Pulmonary artery endothelial cell (primary cell): Measurements from ENCODE around the gene RGS19. TPM values are rescaled to one million over a fixed set of nuclear protein-coding genes. Genes with fewer than 3 reads are reported as not detected.

ENCODE experiments used
- DNase-seq: peaks from one replicate; pipeline ENCODE4 v3.0.0-alpha.2; 2011; ENCODE audit warnings: low read depth, low spot score
- total RNA-seq: library from RNA; depleted of rRNA; stranded (reverse); fragments of >200 nt; gene quantifications from 2 replicates; pipeline ENCODE4 v1.2.3, GENCODE V29; 2014

The RGS19 gene
- total RNA-seq, 1 donor from 2014 or later = 19.1 TPM

DNA sequence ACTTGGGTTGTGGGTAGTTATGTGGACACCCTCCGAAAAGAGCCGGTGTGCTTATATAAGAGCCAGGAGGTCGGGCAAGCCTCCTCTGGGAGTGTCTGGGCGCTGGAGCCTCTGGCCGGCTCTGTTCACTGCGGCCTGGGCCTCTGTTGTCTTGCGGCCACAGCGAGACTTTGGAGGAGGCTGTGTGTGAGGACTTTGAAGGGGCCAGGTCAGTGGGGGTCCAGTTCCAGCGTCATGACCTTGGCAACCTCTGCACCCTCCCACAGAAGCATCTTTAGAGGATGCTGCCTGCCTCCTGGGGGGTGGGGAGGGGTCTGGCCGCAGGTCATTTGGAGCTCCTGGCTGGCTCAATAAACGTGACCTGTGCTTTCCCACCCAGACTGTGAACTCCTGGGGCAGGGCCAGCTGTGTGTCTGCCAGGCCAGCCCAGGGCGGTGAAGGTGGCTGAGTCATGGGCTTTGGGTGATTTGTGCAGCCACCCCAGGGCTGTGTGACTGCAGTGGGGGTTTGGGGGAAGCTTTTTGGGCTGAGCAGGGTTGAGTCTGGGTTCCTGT lies 15.1 kb downstream of the RGS19 start:
- DNase-seq = no peak

DNA sequence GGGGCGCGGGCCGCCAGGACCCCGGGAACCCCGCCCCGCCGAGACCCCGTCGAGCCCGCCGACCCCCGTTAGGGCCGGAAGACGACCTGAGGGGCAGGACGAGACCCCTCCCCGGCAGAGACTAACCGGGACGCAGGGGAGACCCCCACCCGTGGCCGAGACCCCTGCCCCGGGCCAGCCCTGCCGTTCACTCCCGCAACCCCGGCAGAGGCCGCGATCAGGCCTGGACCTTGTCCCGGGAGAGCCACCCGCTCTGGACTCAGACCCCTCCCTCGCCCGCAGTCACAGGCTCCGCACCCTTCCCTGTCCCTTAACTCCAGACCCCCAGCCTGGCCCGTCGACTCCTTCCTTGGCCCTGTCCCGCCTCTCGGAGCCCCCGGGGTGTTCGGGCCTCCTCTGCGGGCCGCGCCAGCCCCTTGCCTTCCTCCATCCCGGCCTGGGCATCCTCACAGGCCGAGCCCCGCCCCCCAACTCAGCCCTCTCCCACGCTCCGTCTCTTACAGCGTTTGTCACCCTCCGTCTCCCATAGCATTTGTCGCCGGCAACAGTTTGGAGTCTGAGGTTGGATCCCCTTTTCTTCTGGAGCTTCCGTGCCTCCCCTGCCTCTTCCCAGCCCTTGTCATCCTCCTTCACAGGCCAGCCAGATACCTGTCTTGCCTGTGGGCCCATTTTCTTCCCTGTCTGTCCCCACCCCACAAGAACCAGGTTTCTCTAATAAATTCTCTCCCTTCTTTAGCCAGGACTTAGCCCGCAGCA lies 15.8 kb downstream of the RGS19 start:
- DNase-seq = no peak

DNA sequence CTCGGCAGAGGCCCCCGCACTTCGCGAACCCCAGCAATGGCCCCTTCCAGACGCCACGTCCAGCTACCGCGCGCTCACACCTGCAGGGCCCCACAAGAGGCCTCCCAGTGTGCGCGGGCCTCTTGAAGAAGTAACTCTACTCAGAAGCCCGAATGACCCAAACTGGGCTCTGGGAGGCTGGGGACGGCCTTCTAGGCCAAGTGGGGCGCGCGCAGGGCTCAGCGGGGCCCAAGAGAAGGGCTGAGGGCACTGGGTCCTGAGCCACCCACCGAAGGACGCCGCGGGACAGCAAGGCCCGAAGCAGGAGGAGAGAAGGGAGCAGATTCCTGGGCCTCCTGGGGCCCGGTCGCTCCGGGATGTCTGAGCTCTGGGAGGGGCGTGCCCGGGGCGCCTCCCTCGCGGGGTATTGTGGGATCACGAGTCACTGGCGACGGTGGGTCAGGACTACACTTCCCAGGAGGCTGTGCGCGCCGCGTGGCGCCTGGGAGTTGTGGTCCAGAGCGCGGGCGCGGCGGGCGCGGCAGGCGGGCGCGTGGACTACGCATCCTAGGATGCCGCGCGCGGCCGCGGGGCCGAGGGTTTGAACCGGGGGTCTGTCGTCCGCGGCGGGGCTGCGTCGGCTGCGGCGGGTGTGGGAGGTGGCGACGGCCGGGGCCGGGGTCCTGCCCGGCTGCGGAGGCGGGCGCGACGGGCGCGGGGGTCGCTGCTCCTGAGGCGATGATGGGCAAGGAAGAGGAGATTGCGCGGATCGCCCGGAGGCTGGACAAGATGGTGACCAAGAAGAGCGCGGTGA lies 16.5 kb downstream of the RGS19 start, which contains the start of gene TCEA2:
Gene TCEA2, plus strand, starts transcription at position 603 of the 793 bp plus-strand sequence. Its CDS starts 115 bp downstream, at position 718.
- DNase-seq = peak; percentile 89

DNA sequence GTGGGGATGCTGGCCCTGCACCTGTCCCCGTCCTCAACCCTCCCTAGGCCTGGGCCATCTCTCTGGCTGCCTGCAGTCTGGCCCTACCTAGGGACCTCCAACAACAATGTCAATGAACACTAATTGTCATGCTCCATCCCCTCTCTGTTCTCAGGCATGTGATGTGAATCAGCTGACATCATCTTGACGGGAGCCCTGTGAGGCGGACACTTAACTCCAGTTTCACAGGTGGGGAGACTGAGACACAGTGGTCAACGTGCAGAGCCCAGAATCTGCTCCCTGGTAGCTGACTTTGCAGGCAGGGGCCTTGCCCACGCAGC lies 17.1 kb downstream of the RGS19 start:
- no peak for DNase-seq

DNA sequence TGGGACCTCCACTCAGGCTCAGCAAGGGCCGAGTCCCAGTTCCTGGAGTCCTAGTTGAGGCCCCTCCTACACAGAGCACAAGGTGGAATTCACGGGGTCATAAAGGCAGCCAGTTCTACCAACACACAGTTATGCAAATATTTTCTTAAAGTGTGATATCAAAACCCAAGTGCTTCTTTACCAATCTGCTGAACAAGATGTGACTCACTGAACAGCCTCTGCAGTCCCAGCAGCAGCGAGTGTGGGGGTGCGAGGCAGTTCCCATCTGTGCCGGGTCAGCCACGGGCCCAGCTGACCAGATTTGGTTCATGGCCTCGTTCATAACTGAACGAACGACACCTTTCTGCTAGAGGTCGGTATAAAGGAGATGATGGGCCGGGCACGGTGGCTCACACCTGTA lies 20.8 kb downstream of the RGS19 start:
- no peak for DNase-seq

DNA sequence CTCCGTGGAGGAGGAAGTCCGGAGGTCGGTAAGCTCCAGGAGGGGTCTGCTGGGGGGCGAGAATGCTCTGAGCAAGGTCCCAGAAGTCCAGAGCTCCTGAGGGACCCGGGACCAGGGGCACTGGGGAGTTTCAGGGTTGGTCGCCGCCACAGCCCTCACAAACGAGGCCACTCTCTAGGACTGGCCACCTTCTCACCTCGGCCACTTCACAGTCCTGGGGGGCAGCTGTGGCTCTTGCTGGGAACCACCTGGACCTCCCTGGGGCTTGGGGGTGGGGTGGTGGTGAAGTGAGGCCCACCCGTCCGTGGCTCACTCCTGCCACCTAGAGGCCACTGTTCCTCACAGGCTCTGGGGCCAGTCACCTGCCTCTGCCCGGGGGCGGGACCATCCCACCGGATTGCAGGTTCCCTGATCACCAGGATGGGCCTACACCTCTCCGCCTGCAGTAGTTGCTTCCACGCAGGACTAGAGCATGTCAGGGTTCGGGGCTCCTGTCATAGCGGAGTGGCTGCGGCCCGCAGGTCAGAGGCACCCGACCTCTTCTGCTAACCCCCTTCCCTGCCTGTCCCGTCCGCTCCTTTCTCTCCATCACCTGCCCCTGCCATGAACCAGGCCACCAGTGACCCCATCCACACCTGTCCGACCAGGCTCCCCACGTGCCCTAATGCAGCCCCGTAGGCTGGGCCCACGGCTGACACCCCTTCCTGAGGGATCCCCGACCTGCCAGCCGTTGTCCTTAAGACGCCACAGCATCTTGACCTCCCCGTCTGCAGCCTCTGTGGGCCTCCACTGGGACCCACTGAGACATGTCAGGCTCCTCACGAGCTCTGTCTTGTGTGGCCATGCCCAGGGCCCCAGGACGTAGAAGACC lies 21.5 kb downstream of the RGS19 start:
- DNase-seq = no peak

DNA sequence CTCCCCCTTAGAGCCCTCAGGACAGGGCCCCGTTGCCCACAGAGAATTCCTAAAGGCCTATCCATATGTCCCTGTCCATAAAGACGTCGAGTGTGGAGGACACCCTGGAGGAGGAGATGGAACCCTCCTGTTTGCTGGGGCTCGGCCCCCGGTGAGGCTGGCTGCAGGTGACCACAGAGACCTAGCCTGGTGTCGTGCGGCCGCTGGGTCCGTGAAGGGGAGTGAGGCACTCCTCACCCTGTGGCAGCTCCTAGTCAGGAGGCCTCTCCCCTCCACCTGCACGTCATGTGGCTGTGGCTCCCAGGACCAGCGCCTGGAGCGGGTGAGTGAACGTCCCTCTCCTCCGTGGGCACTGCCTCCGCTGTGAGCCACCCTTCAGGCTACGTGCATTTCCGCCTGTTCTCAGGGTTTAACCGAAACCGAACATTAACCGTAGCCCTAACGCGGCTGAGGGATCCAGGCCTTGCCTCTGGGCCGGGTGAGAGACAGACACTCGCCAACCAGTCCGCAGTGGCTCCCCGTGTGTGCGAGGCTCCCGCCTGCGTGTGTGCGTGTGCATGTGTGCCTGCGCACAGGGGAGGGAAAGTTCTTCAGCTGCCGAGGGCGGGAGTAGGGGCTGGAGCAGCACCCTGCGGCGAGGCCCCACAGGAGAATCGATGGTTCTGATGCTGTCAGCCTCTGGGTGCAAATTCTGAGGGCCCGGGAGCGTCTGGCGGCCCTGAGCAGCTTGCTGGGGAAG lies 22.3 kb downstream of the RGS19 start:
- no peak for DNase-seq

DNA sequence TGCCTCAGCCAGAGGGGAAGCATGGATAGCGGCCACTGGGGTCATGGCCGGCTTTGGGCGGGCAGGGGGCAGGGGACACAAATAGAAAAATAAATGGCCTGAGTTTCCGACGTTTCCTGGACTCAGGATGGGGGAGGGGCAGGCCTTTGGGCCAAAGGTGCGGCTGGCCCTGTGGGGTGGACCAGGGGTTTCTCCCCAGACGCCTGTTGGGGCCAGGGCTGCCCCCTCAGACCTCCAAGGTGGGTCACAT lies 22.8 kb downstream of the RGS19 start:
- DNase-seq = no peak

DNA sequence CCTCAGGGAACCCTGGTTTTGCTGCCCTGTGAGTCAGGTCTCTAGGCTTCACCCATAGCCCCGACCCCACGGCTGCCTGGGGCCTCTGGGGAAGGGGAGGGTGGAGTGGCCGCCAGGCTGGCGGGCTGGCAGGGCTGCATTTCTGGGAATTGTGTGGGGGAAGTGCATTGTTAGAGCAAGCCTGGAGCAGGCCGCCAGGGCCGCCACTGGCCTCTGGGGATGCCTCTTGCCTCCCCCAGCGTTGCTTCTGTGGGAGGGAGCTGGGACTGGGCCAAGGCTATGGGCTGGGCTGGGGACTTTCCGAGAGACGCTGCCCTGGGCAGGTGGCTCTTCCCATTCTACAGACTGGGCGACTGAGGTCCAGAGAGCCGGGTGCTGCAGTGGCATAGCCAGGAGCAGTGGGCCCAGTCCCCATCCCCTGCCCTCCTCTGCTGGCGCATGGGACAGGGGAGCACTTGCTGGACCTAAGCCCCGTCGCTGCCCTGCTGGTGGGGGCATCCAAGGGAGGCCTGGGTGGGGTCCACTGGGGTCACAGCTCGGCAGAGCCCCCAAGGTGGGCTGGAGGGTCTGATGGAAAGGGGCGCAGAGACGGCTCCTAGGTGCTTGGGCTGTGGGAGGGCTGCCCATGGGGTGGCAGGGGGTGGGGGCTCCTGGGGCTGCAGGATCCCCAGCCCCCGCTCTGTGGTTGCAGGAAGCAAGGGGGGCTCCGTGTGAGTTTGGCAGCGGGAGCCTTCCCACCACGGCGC lies 23.3 kb downstream of the RGS19 start:
- DNase-seq = peak; percentile 63

DNA sequence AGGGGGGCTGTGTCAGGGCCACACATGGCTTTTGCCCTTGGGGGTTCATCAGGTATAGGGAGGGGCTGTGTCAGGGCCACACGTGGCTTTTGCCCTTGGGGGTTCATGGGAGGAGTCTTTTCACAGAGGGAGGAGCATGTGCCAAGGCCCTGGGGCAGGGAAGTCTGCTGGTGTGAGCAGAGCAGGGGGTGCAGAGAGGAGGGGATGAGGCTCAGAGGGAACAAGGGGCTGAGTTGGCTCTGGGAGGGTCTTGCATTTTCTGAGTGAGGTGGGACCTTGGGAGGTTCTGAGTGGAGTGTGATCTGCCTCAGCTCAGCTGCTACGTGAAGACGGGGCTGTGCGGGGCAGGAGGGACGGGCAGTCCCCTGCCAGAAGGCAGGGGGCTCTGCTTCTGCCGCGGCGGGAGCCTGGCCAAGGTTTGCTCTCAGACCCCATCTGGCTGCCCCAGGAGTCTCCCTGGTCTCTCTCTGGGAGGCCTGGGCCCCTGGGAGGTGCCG lies 23.9 kb downstream of the RGS19 start:
- DNase-seq = no peak

DNA sequence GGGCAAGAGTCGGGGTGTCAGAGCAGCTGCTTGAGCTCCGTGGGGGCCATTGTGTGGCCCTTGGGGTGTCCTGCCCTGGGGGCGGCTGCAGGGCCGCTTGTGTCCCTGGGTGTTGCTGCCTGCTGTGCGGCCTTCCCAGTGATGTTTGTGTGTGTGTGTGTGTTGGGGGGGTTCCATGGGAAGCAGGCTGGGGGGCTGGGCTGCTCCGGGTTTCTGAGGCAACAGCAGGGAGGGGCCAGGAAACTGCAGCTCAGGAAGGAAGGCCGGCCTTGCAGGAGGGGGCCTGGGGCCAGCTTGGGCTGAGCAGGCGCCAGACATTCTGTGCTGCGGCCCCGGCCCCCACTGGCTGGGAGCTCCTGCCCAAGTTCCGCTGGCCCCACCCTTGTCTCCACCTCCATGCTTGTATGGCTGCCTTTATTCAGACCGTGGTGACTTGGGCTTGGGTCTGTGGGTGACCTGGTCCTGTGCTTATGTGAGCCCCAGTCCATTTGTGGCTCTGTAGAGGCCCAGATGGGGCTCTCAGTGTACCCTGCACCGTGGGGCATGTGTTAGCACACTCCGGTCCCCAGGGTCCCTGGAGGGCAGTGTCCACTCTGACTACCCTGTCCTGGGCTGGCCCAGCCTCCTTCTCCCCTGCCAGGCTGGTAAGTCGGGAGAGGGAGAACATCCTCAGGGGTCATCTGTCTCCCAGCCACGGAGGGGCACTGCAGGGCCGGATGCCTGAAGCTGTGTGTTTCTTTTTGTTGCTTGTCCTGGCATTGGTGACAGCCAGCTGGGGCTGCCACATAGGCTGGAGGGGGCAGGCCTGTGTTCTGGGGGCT lies 25.3 kb downstream of the RGS19 start:
- peak; percentile 80 for DNase-seq

DNA sequence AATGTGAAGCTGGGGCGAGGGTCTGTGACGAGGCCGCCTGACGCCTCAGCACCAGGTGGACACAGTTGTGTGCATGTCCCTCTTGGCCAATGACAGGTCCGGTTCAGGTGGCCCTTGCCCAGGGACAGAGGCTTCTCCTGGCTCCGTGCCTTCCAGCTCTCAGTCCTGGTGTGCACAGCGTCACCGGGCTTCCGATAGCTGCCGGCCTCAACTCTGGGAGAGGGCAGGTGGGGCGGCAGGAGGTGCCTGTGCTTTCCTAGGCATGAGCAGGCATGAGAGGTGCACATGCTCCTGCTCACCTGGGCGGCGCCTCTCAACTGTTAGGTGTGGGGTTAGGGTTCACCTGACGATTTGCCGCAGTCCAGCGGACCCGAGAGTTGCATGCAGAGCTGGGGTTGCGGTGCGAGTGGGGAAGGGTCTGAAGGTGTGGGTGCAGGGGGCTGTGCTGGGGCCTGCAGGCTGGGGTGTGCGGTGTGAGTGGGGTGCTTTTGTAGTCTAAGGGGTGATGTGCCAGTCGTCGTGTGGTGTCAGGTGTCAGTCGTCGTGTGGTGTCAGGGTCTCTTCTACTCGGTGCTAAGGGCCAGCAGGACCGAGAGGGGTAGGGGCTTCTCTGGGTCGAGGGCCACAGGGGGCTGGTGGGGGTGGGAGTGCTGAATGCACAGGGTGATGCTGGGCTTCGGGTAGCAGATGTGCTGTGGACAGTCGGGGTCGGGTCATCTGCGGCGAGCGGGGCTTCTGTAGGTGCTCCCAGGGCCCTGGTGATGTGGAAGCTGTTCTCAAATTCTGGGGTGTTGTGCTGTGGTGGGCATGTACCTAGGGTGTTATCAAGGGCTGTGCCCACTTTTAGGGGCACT lies 26.1 kb downstream of the RGS19 start:
- DNase-seq = no peak

DNA sequence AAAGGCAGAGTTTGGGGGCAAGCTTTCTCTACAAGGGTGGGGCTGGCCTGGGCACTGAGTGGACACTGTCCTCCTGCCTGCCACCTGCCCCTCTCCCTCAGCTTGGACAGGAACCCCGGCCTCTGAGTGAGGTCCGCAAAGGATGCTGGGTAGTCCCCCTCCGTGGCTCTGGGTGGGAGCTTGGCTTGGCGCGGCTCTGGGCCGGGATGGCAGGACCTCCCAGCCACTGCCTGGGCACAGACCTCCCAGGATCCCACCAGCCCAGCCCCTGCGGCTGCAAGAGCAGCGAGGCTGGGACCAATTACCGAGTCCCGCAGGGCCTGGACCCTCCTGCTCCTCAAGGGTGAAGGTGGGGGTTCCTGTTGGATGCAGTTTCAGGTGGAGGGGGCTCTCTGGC lies 27.0 kb downstream of the RGS19 start:
- no peak for DNase-seq

DNA sequence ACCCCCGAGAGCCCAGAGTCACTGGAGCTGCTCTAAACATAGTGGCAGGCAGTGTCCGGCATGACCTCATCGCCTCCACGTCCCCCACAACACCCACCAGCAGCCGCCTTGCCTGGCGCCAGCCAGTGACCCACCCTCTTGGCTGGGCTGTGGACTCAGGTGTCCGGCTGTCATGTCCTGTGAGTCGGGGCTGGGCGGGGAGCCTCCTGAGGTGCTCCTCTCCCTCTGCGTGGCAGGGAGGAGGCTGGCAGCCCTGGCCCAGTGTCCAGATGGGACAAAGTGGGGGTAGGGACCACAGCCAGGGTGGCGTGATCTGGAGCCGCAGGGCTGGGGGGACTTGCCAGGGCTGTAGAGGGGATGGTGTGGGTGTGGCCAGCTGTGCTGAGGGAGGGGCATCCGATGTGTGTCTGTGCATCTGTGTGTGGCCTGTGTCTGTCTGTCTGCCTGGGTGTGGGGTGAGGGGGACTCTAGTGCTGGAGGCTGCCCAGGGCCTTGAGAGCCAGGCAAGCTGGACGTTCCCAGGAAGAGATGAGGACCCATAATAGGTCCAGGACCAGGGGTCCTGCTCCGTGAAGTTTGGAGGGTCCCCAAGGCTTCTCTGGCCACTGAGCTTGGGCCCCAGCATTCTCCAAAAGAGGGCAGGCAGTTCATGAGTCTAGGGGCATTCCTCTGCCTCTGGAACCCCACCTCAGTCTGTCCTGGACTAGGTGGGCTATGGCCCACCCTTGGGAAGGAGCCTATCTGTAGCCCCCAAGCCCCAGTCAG lies 27.6 kb downstream of the RGS19 start:
- DNase-seq = no peak

DNA sequence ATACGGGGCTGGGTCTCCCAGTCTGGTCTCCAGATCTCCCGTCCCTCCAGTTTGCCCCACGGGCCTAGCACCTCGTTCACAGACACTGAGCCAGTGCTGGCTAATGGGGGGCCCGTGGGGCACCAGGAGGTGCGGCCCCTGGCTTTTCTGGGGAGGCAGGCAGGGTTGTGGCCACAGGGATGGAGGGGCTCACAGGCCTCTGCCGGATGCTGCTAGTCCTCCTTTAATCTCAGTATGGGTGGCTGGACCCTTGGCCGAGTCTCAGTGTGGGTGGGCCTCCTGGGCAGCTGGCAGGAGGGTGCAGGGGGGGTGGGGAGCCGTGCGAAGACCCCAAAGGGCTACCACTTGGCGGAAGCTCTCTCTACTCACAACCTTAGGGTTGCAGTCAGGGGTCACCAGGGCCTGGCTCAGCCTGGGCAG lies 28.3 kb downstream of the RGS19 start:
- DNase-seq = no peak

DNA sequence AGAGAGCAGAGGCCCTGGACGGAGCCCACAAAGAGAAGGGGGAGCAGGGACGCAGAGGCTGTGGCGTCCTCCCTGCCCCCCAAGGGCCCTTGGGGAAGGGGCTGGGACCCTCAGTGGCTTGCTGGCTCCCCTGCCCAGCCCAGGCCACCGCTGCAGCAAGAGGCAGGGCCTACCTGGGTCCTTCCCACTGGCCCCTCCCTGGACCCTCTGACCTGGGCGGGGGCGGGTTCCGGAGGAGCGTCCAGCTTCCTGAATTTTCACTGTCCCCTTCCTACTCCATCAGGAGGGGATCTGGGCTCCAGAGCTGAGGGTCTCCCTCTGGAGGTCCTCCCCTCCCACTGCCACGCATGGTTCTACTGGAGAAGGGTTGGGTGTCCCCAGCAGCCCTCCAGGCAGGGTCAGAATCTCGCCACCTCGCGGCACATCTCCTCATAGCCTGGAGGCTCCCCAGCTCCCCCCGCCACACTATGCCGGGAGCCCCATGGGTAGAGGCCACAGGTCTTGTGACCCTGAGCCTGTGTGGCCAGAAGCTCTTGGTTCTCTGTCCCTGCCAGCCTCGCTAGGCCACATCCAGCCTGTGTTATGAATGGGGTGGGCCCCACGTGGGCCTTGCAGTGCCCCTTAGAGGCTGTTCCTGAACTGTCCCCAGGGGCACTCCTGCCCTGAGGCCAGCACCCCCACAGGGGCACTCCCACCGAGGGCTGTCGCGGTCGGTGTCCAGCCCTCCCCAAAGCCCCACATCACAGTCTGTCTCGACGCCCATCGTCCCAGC lies 28.9 kb downstream of the RGS19 start:
- no peak for DNase-seq

DNA sequence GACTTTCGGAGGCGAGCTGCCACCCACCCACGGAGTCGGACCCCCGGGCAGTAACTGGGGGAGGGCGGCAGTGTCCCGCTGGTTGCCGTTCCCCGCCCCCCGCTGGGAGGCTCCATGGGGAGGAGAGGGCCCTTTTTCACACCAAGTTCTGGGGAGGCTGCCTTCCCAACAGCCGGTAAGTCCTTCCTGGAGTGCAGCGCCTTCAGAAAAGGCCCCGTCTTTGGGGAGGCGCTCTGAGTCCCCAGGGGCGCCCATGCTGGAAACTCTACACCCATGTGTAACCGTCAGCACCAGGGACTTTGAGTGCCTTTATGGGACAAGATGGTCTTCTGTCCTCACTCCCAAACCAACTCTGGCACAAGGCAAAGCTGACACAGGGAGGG lies 29.4 kb downstream of the RGS19 start:
- DNase-seq = no peak
